ENCODE data around the gene MKRN3. TPM values are rescaled to one million over a fixed set of nuclear protein-coding genes. Genes with fewer than 3 reads are reported as not detected.

MKRN3 gene
- polyA plus RNA-seq (2013, experiment 1 of 4), result not detected
- polyA plus RNA-seq (2013, experiment 2 of 4), result 0.34 TPM
- polyA plus RNA-seq (2013, experiment 3 of 4), result not detected
- polyA plus RNA-seq (2013, experiment 4 of 4), result 0.12 TPM

DNA sequence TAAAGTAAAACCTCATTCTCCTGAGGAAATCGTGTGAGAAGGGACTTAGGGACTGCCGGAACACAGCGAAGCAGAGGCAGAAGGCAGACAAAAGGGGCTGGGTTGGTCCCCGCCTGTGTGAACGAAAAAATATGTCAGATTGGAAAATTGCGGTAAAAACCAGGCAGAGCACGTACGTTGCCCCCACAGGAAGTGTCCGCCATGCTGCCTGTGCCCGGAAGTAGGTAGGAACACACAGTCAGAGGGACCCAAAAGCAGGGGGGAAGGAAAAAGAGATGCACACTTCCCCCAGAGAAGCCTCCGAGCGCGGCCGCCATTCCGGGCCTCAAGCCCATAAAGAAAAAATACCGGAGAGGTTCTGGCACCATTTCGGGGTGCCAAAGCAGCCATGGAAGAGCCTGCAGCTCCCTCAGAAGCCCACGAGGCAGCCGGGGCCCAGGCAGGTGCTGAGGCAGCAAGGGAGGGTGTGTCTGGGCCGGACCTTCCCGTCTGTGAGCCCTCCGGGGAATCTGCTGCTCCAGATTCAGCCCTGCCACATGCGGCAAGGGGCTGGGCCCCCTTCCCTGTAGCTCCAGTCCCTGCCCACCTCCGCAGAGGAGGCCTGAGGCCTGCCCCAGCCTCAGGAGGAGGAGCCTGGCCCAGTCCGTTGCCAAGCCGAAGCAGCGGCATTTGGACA lies at the start of gene MKRN3:
Gene MKRN3 (plus strand): TSS at position 280 of the 676 bp plus-strand sequence. CDS start 109 bp downstream, at position 389.
- Histone ChIP-seq H3K9me3 (ENCODE audit: control insufficient read depth, low read length) (no peaks in the 10 kb centered on the region), H3K4me1 (ENCODE audit: control insufficient read depth, insufficient read depth, low read length) (no peaks in the 10 kb centered on the region), H3K4me3 (ENCODE audit: insufficient read depth, low read depth, low read length) (no peak within 1 kb of the TSS), H3K27ac (ENCODE audit: insufficient read depth, low read depth, low read length, poor library complexity, severe bottlenecking) (peak within 1 kb of the TSS; percentile 53), H3K36me3 (ENCODE audit: control insufficient read depth, insufficient read depth, low read length) (no peaks in the 10 kb centered on the region), H3K27me3 (ENCODE audit: control insufficient read depth, insufficient read depth, low read length, poor library complexity, severe bottlenecking) (no peaks in the 10 kb centered on the region)
- WGBS, 2 experiments, result 89 to 91% methylated on average over 27 of the region's 27 CpGs

GRCh38 chr15:23516866-23517265 lies 48.6 kb upstream of the MKRN3 start:
- H3K27me3 ChIP-seq (ENCODE audit: control insufficient read depth, insufficient read depth, low read length, poor library complexity, severe bottlenecking), result no peaks in the 10 kb centered on the region
- H3K4me1 ChIP-seq (ENCODE audit: control insufficient read depth, insufficient read depth, low read length), result no peaks in the 10 kb centered on the region
- no peak overlapping the region for H3K27ac ChIP-seq (ENCODE audit: insufficient read depth, low read depth, low read length, poor library complexity, severe bottlenecking)
- no peak overlapping the region for H3K4me3 ChIP-seq (ENCODE audit: insufficient read depth, low read depth, low read length)
- H3K36me3 ChIP-seq (ENCODE audit: control insufficient read depth, insufficient read depth, low read length), result no peaks in the 10 kb centered on the region
- no peaks in the 10 kb centered on the region for H3K9me3 ChIP-seq (ENCODE audit: control insufficient read depth, low read length)
- 71 to 73% methylated on average over 4 of the region's 4 CpGs for WGBS, 2 experiments

DNA sequence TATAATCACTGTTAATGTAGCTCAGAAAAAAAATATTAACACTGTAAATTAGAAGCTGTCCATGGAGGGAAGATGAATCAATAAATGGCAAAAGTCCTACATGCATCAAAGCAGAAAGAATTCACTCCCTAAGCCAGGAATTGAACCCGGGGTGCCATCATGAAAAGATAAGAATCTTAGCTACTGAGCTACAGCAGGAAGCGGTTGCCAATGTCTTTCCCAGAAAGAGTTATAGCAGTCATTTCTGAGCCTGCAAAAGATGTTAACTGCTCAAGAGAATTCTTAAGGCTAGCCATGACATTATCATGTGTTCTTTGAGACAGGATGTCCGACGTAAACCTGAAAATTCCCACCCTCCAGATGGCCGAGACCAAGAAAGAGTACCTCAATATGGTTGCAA lies 47.4 kb upstream of the MKRN3 start:
- Histone ChIP-seq H3K27me3 (ENCODE audit: control insufficient read depth, insufficient read depth, low read length, poor library complexity, severe bottlenecking) (no peaks in the 10 kb centered on the region), H3K36me3 (ENCODE audit: control insufficient read depth, insufficient read depth, low read length) (no peaks in the 10 kb centered on the region), H3K4me1 (ENCODE audit: control insufficient read depth, insufficient read depth, low read length) (no peaks in the 10 kb centered on the region), H3K9me3 (ENCODE audit: control insufficient read depth, low read length) (no peaks in the 10 kb centered on the region), H3K4me3 (ENCODE audit: insufficient read depth, low read depth, low read length) (no peak overlapping the region), H3K27ac (ENCODE audit: insufficient read depth, low read depth, low read length, poor library complexity, severe bottlenecking) (no peak overlapping the region)
- WGBS, 2 experiments, result 91 to 93% methylated on average over 5 of the region's 5 CpGs

DNA sequence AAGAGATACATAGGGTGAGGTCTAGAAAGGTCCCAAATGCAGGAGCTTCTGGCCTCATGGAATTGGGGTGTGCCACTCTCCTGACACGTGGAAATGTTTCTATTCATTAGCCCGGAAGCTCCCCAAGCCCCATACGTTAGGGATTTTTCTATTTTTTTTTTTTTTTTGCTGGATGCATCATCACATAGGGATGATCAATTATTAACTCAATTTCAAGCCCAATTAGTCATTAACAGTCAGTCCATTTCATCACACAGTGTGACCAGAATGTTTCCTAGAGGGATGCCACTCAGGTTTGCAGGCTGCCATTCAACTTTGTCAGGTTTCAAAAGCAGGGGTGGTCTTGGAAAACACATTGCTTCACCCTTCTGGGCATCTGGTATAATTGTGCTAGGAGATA lies 40.7 kb upstream of the MKRN3 start:
- no peaks in the 10 kb centered on the region for H3K36me3 ChIP-seq (ENCODE audit: control insufficient read depth, insufficient read depth, low read length)
- no peak overlapping the region for H3K27ac ChIP-seq (ENCODE audit: insufficient read depth, low read depth, low read length, poor library complexity, severe bottlenecking)
- no peaks in the 10 kb centered on the region for H3K27me3 ChIP-seq (ENCODE audit: control insufficient read depth, insufficient read depth, low read length, poor library complexity, severe bottlenecking)
- H3K9me3 ChIP-seq (ENCODE audit: control insufficient read depth, low read length), result no peaks in the 10 kb centered on the region
- 74 to 76% methylated on average over 3 of the region's 3 CpGs for WGBS, 2 experiments
- H3K4me1 ChIP-seq (ENCODE audit: control insufficient read depth, insufficient read depth, low read length), result no peaks in the 10 kb centered on the region
- H3K4me3 ChIP-seq (ENCODE audit: insufficient read depth, low read depth, low read length), result no peak overlapping the region

DNA sequence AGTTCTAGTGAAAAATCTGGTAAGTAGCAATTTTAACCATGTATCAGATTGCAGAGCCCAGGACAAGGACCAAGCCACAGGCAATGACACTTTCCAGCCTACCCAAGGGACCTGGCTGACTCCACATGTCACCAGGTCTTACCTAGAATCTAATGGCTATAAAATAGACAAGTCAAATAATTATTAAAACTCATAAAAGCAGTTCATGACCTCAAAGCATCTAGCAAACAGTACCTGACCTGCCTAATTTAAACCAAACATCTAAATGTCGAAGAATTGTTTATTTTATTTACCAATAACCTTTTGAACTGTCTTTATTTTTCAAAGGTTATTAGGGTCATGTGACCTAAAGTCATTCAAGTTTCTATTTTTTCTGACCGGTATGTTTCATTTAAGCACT lies 35.6 kb upstream of the MKRN3 start:
- WGBS, 2 experiments, result 88 to 90% methylated on average over 2 of the region's 2 CpGs
- peaks cover 6% of the 10 kb centered on the region for H3K9me3 ChIP-seq (ENCODE audit: control insufficient read depth, low read length)
- H3K4me1 ChIP-seq (ENCODE audit: control insufficient read depth, insufficient read depth, low read length), result no peaks in the 10 kb centered on the region
- H3K4me3 ChIP-seq (ENCODE audit: insufficient read depth, low read depth, low read length), result no peak overlapping the region
- no peaks in the 10 kb centered on the region for H3K27me3 ChIP-seq (ENCODE audit: control insufficient read depth, insufficient read depth, low read length, poor library complexity, severe bottlenecking)
- no peaks in the 10 kb centered on the region for H3K36me3 ChIP-seq (ENCODE audit: control insufficient read depth, insufficient read depth, low read length)
- H3K27ac ChIP-seq (ENCODE audit: insufficient read depth, low read depth, low read length, poor library complexity, severe bottlenecking), result no peak overlapping the region

- Histone ChIP-seq H3K27me3 (ENCODE audit: control insufficient read depth, insufficient read depth, low read length, poor library complexity, severe bottlenecking) (no peaks in the 10 kb centered on the region), H3K9me3 (ENCODE audit: control insufficient read depth, low read length) (peaks cover 6% of the 10 kb centered on the region), H3K4me1 (ENCODE audit: control insufficient read depth, insufficient read depth, low read length) (no peaks in the 10 kb centered on the region), H3K36me3 (ENCODE audit: control insufficient read depth, insufficient read depth, low read length) (no peaks in the 10 kb centered on the region), H3K27ac (ENCODE audit: insufficient read depth, low read depth, low read length, poor library complexity, severe bottlenecking) (no peak overlapping the region), H3K4me3 (ENCODE audit: insufficient read depth, low read depth, low read length) (no peak overlapping the region)
- WGBS, 2 experiments, result 77 to 84% methylated on average over 4 of the region's 4 CpGs
Observed at GRCh38 chr15:23532024-23532423, 33.5 kb upstream of the MKRN3 start.

DNA sequence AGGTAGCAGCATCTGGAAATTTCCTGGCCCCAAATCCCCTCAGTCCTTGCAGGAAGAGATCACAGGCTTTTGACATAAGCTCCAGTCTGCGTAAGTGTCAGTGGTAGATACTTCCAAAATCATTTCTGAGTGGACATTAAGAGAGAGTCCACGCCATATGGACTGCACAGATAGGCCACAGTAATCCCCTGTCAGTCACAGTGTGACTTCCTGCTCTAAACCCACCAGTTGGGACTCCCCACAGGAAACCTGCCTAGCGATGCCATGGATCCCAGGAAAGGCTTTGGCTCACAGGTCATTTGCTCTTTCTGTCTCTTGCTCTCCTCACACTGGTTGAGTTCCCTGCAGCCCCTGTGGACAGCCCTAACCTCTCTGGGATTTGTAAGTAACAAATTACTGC lies 28.8 kb upstream of the MKRN3 start:
- WGBS, 2 experiments, result 78 to 80% methylated on average over 3 of the region's 3 CpGs
- H3K4me3 ChIP-seq (ENCODE audit: insufficient read depth, low read depth, low read length), result no peak overlapping the region
- H3K4me1 ChIP-seq (ENCODE audit: control insufficient read depth, insufficient read depth, low read length), result peaks cover 4% of the 10 kb centered on the region
- H3K27ac ChIP-seq (ENCODE audit: insufficient read depth, low read depth, low read length, poor library complexity, severe bottlenecking), result no peak overlapping the region
- H3K9me3 ChIP-seq (ENCODE audit: control insufficient read depth, low read length), result no peaks in the 10 kb centered on the region
- no peaks in the 10 kb centered on the region for H3K27me3 ChIP-seq (ENCODE audit: control insufficient read depth, insufficient read depth, low read length, poor library complexity, severe bottlenecking)
- H3K36me3 ChIP-seq (ENCODE audit: control insufficient read depth, insufficient read depth, low read length), result no peaks in the 10 kb centered on the region

GRCh38 chr15:23538648-23539047 lies 26.8 kb upstream of the MKRN3 start:
- H3K4me1 ChIP-seq (ENCODE audit: control insufficient read depth, insufficient read depth, low read length), result peaks cover 4% of the 10 kb centered on the region
- no peaks in the 10 kb centered on the region for H3K9me3 ChIP-seq (ENCODE audit: control insufficient read depth, low read length)
- no peak overlapping the region for H3K4me3 ChIP-seq (ENCODE audit: insufficient read depth, low read depth, low read length)
- H3K27me3 ChIP-seq (ENCODE audit: control insufficient read depth, insufficient read depth, low read length, poor library complexity, severe bottlenecking), result no peaks in the 10 kb centered on the region
- H3K36me3 ChIP-seq (ENCODE audit: control insufficient read depth, insufficient read depth, low read length), result no peaks in the 10 kb centered on the region
- 49 to 57% methylated on average over 4 of the region's 4 CpGs for WGBS, 2 experiments
- H3K27ac ChIP-seq (ENCODE audit: insufficient read depth, low read depth, low read length, poor library complexity, severe bottlenecking), result no peak overlapping the region

DNA sequence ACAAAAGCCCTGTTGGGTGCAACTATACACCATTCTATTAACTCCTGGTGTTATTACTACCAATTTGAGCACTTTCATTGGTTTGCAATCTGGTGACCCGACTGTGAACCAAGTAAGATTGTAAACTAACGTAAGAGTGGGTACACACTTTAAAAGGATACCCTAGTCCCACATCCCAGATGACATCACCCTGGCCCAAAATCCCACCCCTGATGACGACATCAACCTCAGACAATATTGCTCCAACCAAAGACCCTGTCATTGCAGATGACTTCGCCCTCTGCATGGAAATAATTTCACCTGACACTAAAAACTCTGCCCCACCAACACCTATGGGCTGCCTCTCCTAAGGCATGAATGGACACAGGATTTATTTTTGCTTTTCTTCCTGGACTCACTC lies 25.6 kb upstream of the MKRN3 start:
- Histone ChIP-seq H3K4me3 (ENCODE audit: insufficient read depth, low read depth, low read length) (no peak overlapping the region), H3K4me1 (ENCODE audit: control insufficient read depth, insufficient read depth, low read length) (peaks cover 4% of the 10 kb centered on the region), H3K27me3 (ENCODE audit: control insufficient read depth, insufficient read depth, low read length, poor library complexity, severe bottlenecking) (no peaks in the 10 kb centered on the region), H3K9me3 (ENCODE audit: control insufficient read depth, low read length) (no peaks in the 10 kb centered on the region), H3K36me3 (ENCODE audit: control insufficient read depth, insufficient read depth, low read length) (no peaks in the 10 kb centered on the region), H3K27ac (ENCODE audit: insufficient read depth, low read depth, low read length, poor library complexity, severe bottlenecking) (no peak overlapping the region)
- whole genome bisulfite sequencing, 2 experiments, result 78 to 80% methylated on average over 4 of the region's 4 CpGs

GRCh38 chr15:23546158-23546557 lies 19.3 kb upstream of the MKRN3 start:
- Histone ChIP-seq H3K9me3 (ENCODE audit: control insufficient read depth, low read length) (peaks cover 2% of the 10 kb centered on the region), H3K36me3 (ENCODE audit: control insufficient read depth, insufficient read depth, low read length) (no peaks in the 10 kb centered on the region), H3K27ac (ENCODE audit: insufficient read depth, low read depth, low read length, poor library complexity, severe bottlenecking) (no peak overlapping the region), H3K27me3 (ENCODE audit: control insufficient read depth, insufficient read depth, low read length, poor library complexity, severe bottlenecking) (no peaks in the 10 kb centered on the region), H3K4me3 (ENCODE audit: insufficient read depth, low read depth, low read length) (no peak overlapping the region), H3K4me1 (ENCODE audit: control insufficient read depth, insufficient read depth, low read length) (no peaks in the 10 kb centered on the region)
